GM06990 (cell line): ENCODE results near the gene SLAMF7.
A peak's percentile ranks its signal among the peaks of the same experiment; 100 is the strongest.

Experiments
- DNase-seq: peaks from one replicate; pipeline ENCODE4 v3.0.0-alpha.2; 2011; ENCODE audit not compliant: insufficient read length; ENCODE audit errors: extremely low read depth
- H3K27me3 ChIP-seq: replicated peaks from 2 replicates; pipeline ENCODE4 v1.6.0; 2011; ENCODE audit warnings: low read length; ENCODE audit not compliant: control insufficient read depth, insufficient read depth
- H3K36me3 ChIP-seq: 2 replicates; pipeline ENCODE4 v1.5.1; 2011; ENCODE audit warnings: low read length; ENCODE audit not compliant: control insufficient read depth, insufficient read depth
- H3K4me3 ChIP-seq: replicated peaks from 2 replicates; pipeline ENCODE4 v1.5.1; 2011; ENCODE audit warnings: low read depth, mild to moderate bottlenecking, control low read depth, low read length
- CTCF ChIP-seq: IDR thresholded peaks from 2 replicates; pipeline ENCODE4 v1.5.1; 2011; ENCODE audit warnings: low read length, control low read depth, mild to moderate bottlenecking, inconsistent platforms; ENCODE audit not compliant: insufficient read depth, poor library complexity, severe bottlenecking

Gene SLAMF7

DNA sequence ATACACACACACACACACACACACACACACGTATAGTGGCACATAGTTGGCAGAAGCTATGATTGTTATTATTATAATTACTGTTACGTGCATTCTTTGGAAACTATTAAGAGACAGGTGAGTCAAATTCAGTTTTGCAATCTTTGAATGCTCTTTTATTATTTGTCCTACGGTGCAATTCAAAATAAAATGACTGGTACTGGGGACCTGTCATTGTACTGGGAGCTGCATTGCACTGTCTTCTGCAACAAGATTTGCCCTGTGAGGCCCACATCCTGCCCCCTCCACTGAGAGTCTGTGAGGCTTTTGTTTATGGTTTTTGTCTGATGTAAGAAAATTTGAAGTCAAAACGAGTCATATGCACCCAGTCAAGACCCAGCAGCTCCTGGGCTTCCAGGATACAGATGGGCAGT is 58.8 kb downstream of the SLAMF7 start:
- H3K36me3 ChIP-seq = peaks cover 6% of the 10 kb centered on the region
- H3K27me3 ChIP-seq = no peaks in the 10 kb centered on the region
- no peak for DNase-seq
- TF ChIP-seq CTCF = no peak
- peak overlapping the region; percentile 51; the same call in 1 of the 2 replicates for H3K4me3 ChIP-seq

- no peak for DNase-seq
- H3K27me3 ChIP-seq = no peaks in the 10 kb centered on the region
- no peak overlapping the region for H3K4me3 ChIP-seq
- peaks cover 6% of the 10 kb centered on the region for H3K36me3 ChIP-seq
- no peak for TF ChIP-seq CTCF
Measured at GRCh38 chr1:160798439-160798838, 59.4 kb downstream of the SLAMF7 start.

DNA sequence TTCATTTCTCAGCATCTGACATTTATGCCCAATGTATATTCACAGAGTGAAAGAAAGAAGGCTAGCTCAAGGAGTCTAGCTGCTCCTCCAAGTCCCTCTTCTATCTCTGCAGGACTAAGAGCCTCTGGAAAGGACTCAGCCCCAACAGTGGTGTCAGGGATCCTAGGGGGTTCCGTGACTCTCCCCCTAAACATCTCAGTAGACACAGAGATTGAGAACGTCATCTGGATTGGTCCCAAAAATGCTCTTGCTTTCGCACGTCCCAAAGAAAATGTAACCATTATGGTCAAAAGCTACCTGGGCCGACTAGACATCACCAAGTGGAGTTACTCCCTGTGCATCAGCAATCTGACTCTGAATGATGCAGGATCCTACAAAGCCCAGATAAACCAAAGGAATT is 60.6 kb downstream of the SLAMF7 start:
- DNase-seq = no peak
- no peak for TF ChIP-seq CTCF
- Histone ChIP-seq H3K36me3 (peaks cover 6% of the 10 kb centered on the region), H3K4me3 (no peak overlapping the region), H3K27me3 (no peaks in the 10 kb centered on the region)

GRCh38 chr1:160800142-160800541 is 61.1 kb downstream of the SLAMF7 start:
- no peak for TF ChIP-seq CTCF
- no peak for DNase-seq
- peaks cover 6% of the 10 kb centered on the region for H3K36me3 ChIP-seq
- no peaks in the 10 kb centered on the region for H3K27me3 ChIP-seq
- H3K4me3 ChIP-seq = peak overlapping the region; percentile 28

DNA sequence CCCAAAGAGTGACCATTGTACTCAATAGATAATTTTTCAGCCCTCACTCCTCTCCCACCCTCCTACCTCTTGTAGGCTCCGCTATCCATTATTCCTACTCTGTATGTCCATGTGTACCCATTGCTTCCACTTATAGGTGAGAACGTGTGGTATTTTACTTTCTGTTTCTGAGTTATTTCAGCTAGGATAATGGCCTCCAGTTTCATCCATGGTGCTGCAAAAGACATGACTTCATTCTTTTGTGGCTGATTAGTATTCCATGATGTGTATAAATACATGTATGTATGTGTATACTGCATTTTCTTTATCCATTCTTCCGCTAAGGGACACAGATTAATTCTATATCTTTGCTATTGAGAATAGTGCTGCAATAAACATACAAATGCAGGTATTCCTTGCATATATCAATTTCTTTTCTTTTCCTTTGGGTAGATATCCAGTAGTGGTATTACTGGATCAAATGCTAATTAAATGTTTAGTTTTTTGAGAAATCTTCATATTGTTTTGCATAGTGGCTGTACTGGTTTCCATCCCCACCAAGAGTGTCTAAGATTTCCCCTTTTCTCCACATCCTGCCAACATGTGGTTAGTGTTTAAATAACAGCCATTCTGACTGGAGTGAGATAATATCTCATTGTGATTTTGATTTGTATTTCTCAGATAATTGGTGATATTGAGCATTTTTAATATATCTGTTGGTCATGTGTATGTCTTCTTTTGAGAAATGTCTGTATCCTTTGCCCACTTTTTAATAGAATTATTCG is 61.8 kb downstream of the SLAMF7 start:
- Histone ChIP-seq H3K4me3 (peak overlapping the region; percentile 28), H3K27me3 (no peaks in the 10 kb centered on the region), H3K36me3 (peaks cover 6% of the 10 kb centered on the region)
- DNase-seq = no peak
- TF ChIP-seq CTCF = no peak
